GM12878 (cell line): ENCODE results near the gene AP5Z1. TPM values are rescaled to one million over a fixed set of nuclear protein-coding genes. Genes with fewer than 3 reads are reported as not detected.

Experiments
- ATAC-seq: fragments of 200-7000 bp; cut with Tn5 transposase; 3 replicates; pipeline ENCODE4 v1.9.1; 2020; ENCODE audit warnings: mild to moderate bottlenecking, moderate library complexity
- BruUV-seq: library from RNA; stranded (reverse); fragments of 400-500 nt; replicated peaks from 2 replicates; lab custom pipeline; 2021; lab: Mats Ljungman, UMichigan
- CTCF ChIA-PET: fragments of 300-600 bp; sonication (Branson Sonifier 250); formaldehyde crosslinking; extraction: SDS; loops from one replicate; lab custom pipeline; 2021; ENCODE audit warnings: inconsistent platforms; lab: Yijun Ruan, JAX
- POLR2A ChIA-PET: fragments of 350-600 bp; formaldehyde crosslinking; extraction: SDS; loops from one replicate; lab custom pipeline; 2021; ENCODE audit warnings: inconsistent platforms; lab: Charles Lee
- RAD21 ChIA-PET: fragments of 300-600 bp; sonication (Branson Sonifier 250); formaldehyde crosslinking; loops from one replicate; lab custom pipeline; 2023; ENCODE audit warnings: antibody characterized with exemption; ENCODE audit not compliant: unreplicated experiment; lab: Charles Lee
- SMC1A ChIA-PET: fragments of 300-600 bp; sonication (Branson Sonifier 250); formaldehyde crosslinking; loops from one replicate; lab custom pipeline; 2023; ENCODE audit not compliant: unreplicated experiment, uncharacterized antibody; lab: Charles Lee
- DNase-seq: peaks from one replicate; pipeline ENCODE4 v3.0.0-alpha.2; 2011; ENCODE audit warnings: low read depth, low spot score
- FAIRE-seq: peaks from 3 replicates; lab custom pipeline; 2011; peaks lifted over from hg19 to GRCh38; lab: Jason Lieb, UNC
- H2AFZ ChIP-seq: 2 replicates; pipeline ENCODE4 v1.6.0; 2011; ENCODE audit warnings: low read depth, low read length, control low read depth; ENCODE audit not compliant: control insufficient read depth
- H3K27ac ChIP-seq: 2 replicates; pipeline ENCODE4 v1.5.1; 2011; ENCODE audit warnings: control low read depth; ENCODE audit not compliant: control insufficient read depth, insufficient read depth
- H3K27me3 ChIP-seq, 2 experiments: replicated peaks in 1 of 2; 2 replicates each; pipeline versions ENCODE4 v1.6.0 to v1.6.1; 2011; ENCODE audit warnings: low read length in 1 of 2; ENCODE audit not compliant: control insufficient read depth in 2 of 2, insufficient read depth in 2 of 2
- H3K36me3 ChIP-seq, 2 experiments: 2 replicates each; pipeline ENCODE4 v1.5.1; 2011; ENCODE audit warnings: low read length in 1 of 2; ENCODE audit not compliant: control insufficient read depth in 2 of 2, insufficient read depth in 2 of 2
- H3K4me1 ChIP-seq: 2 replicates; pipeline ENCODE4 v1.6.1; 2011; ENCODE audit warnings: mild to moderate bottlenecking, low read length, moderate library complexity, mixed read lengths; ENCODE audit not compliant: control insufficient read depth, insufficient read depth
- H3K4me2 ChIP-seq: 2 replicates; pipeline ENCODE4 v1.6.0; 2011; ENCODE audit warnings: control low read depth; ENCODE audit not compliant: control insufficient read depth, insufficient read depth
- H3K4me3 ChIP-seq: fragments of 200-600 bp; sonication (generic); 2 replicates; pipeline ENCODE4 v1.5.1; 2016
- H3K79me2 ChIP-seq: 2 replicates; pipeline ENCODE4 v1.6.0; 2011; ENCODE audit warnings: low read length; ENCODE audit not compliant: control insufficient read depth, insufficient read depth
- H3K9ac ChIP-seq: 2 replicates; pipeline ENCODE4 v1.8.0; 2011; ENCODE audit warnings: low read length, control low read depth, mixed read lengths; ENCODE audit not compliant: control insufficient read depth, insufficient read depth
- H3K9me3 ChIP-seq: replicated peaks from 3 replicates; pipeline ENCODE4 v1.5.1; 2011; ENCODE audit warnings: mild to moderate bottlenecking, low read length; ENCODE audit not compliant: control insufficient read depth, insufficient read depth
- H4K20me1 ChIP-seq: 2 replicates; pipeline ENCODE4 v1.6.0; 2011; ENCODE audit not compliant: control insufficient read depth, insufficient read depth
- CBX5 ChIP-seq: sonication (generic); IDR thresholded peaks from 2 replicates; pipeline ENCODE4 v1.6.1; 2016; ENCODE audit warnings: low read depth, moderate library complexity, mild to moderate bottlenecking, inconsistent platforms
- EP300 ChIP-seq, 2 experiments: fragments of 150-350 bp in 1 of 2; IDR thresholded peaks; 2 replicates each; pipeline ENCODE4 v1.6.1; 2011 to 2012; ENCODE audit warnings: low read depth in 2 of 2, low read length in 2 of 2, borderline replicate concordance in 1 of 2, improper control_type of control experiment in 1 of 2, inconsistent platforms in 1 of 2; ENCODE audit not compliant: control insufficient read depth in 1 of 2
- ETV6 ChIP-seq, 2 experiments: fragments of 450-650 bp in 1 of 2; IDR thresholded peaks in 1 of 2; conservative IDR thresholded peaks in 1 of 2; 2 replicates each; pipeline ENCODE4 v1.6.1; 2014; ENCODE audit warnings: antibody characterized with exemption in 1 of 2, borderline replicate concordance in 1 of 2, low read depth in 1 of 2, mild to moderate bottlenecking in 1 of 2, moderate library complexity in 1 of 2
- GABPA ChIP-seq: IDR thresholded peaks from 2 replicates; pipeline ENCODE4 v1.6.1; 2014; ENCODE audit warnings: antibody characterized with exemption, low read depth, mild to moderate bottlenecking, inconsistent platforms
- MXI1 ChIP-seq: fragments of 150-350 bp; IDR thresholded peaks from 2 replicates; pipeline ENCODE4 v1.6.1; 2011; ENCODE audit warnings: low read depth, mild to moderate bottlenecking, inconsistent platforms, low read length, improper control_type of control experiment
- NR2C1 ChIP-seq: fragments of 450-650 bp; IDR thresholded peaks from 2 replicates; pipeline ENCODE4 v1.6.1; 2017; ENCODE audit warnings: antibody characterized with exemption, mild to moderate bottlenecking, moderate library complexity
- POLR2A ChIP-seq: IDR thresholded peaks from 2 replicates; pipeline ENCODE4 v1.6.1; 2011; ENCODE audit warnings: low read depth, mild to moderate bottlenecking, low read length
- ZNF622 ChIP-seq: fragments of 450-650 bp; IDR thresholded peaks from 2 replicates; pipeline ENCODE4 v1.6.1; 2017; ENCODE audit warnings: mild to moderate bottlenecking, inconsistent platforms
- WGBS: methylation state at CpG from one replicate; pipeline ENCODE4 v1.1.6; 2016; ENCODE audit warnings: low lambda C conversion rate; ENCODE audit not compliant: insufficient replicate concordance, insufficient coverage; ENCODE audit errors: missing lambda C conversion rate; 5-methylcytosine and 5-hydroxymethylcytosine counted together
- in situ Hi-C: fragments of 300-500 bp; cut with MboI; formaldehyde crosslinking; loops from 9 replicates; pipeline ENCODE4 v1.14.3; 2018; ENCODE audit warnings: mixed read lengths
- intact Hi-C: fragments of 100-400 bp; cut with micrococcal nuclease; formaldehyde crosslinking; loops from one replicate; pipeline ENCODE4 v1.14.2; 2022; ENCODE audit not compliant: unreplicated experiment
- polyA plus RNA-seq, 11 experiments: library from polyadenylated mRNA; depleted of rRNA in 4 of 11; unstranded in 6 of 11; stranded (reverse) in 5 of 11; fragments of >200 nt; fragmentation: Nextera tagmentation in 4 of 11; fragmentation: Illumina TruSeq in 1 of 11; extraction: Ambion mirVana in 4 of 11; extraction: Trizol in 1 of 11; gene quantifications; 1 replicate in 1 of 11; 2 replicates in 10 of 11; pipeline versions ENCODE4 v1.2.1 to v1.2.3, GENCODE V29; 2011 to 2016; ENCODE audit warnings: inconsistent platforms in 2 of 11, missing spikeins in 2 of 11, low read depth in 1 of 11
- total RNA-seq, 4 experiments: library from RNA; depleted of rRNA in 3 of 4; stranded (reverse); fragments of >200 nt in 3 of 4; fragmentation: Illumina TruSeq in 1 of 4; extraction: Trizol in 1 of 4; gene quantifications; 2 replicates each; pipeline versions ENCODE4 v1.2.1 to v1.2.3, GENCODE V29; 2013 to 2021
- TF ChIP-seq, protein P1 (sequence below): IDR thresholded peaks from 2 replicates; pipeline ENCODE4 v1.6.1; 2012; ENCODE audit warnings: low read depth, low read length, improper control_type of control experiment
- TF ChIP-seq, protein P2 (sequence below): fragments of 450-650 bp; IDR thresholded peaks from 2 replicates; pipeline ENCODE4 v1.6.1; 2017; ENCODE audit warnings: antibody characterized with exemption, mild to moderate bottlenecking, moderate library complexity

The AP5Z1 gene
- total and polyA plus RNA-seq, 10 of the 15 experiments (the other 5 are each of a cell fraction or from before 2014, with no cell fraction given), result 0.37 to 43.4 (median 19.4) TPM

DNA sequence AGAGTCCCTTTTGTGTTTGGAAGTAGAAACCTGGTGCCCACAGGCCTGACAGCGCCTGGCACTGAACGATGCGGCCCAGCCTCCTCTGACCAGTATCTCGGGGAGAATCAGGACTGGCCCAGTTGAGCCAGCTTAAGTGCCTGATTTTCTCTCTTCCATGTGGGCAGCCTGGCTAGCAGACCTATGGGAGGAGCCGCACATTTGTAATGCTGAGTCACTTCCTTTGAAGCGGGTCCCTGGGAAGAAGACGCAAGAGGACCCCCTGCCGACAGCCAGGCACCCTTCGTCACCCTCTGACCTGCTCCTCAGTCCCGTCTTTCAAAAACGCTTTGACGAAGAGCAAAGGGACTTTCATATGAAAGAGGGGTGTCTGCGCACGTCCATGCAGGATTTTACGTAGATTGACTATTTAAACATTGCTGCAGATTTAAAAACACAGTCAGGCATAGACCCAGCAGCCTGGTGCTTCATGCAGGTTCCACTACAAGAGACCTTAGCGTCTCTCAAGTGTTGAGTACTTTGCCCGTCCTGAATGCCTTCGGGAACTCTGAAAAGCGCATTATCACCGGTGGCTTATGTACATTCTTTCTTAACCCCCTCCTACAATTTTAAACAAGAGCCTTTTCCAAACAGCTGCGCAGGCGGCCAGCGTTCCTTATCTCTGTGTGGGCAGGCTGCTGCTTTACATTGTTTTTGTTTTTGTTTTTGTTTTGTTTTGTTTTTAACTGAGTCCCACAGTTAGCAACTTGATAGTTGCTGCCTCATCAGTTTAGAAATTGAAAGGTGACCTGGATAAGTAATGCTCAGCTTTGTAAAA, 36.5 kb upstream of the AP5Z1 start (continued):
- TF ChIP-seq MXI1, result no peak

DNA sequence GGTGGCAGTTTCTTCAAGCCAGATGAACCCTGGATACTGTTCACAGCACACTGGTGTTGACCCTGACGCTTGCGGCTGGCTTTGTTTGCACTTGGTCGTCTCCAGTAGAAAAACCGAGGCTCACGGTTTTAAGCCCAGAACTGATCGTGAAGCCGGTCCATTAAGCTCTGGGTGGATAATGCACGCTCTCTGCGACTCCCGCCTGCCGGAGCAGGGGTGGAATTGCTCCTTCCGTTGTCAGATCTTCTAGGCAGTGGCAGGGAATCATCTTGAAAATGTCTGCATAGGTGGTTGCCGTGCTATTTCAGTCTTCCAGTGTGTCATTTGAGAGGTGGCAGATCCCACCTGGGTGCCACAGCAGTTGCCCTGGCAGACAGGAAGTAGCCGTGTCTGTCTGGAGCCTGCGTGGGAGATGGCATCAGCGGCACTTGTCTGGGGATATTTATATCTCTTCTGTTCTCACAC, 35.9 kb upstream of the AP5Z1 start:
- no peak overlapping the region for H3K27ac ChIP-seq
- no TSS peak for BruUV-seq
- TF ChIP-seq GABPA, result no peak
- TF ChIP-seq EP300 (IDR thresholded peaks at IDR 0.05; ENCODE audit: borderline replicate concordance in 1 of 2, control insufficient read depth in 1 of 2, low read depth in 2 of 2, low read length in 2 of 2), result no peak
- TF ChIP-seq, protein P1, sequence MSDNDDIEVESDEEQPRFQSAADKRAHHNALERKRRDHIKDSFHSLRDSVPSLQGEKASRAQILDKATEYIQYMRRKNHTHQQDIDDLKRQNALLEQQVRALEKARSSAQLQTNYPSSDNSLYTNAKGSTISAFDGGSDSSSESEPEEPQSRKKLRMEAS, result no peak
- TF ChIP-seq, protein P2, sequence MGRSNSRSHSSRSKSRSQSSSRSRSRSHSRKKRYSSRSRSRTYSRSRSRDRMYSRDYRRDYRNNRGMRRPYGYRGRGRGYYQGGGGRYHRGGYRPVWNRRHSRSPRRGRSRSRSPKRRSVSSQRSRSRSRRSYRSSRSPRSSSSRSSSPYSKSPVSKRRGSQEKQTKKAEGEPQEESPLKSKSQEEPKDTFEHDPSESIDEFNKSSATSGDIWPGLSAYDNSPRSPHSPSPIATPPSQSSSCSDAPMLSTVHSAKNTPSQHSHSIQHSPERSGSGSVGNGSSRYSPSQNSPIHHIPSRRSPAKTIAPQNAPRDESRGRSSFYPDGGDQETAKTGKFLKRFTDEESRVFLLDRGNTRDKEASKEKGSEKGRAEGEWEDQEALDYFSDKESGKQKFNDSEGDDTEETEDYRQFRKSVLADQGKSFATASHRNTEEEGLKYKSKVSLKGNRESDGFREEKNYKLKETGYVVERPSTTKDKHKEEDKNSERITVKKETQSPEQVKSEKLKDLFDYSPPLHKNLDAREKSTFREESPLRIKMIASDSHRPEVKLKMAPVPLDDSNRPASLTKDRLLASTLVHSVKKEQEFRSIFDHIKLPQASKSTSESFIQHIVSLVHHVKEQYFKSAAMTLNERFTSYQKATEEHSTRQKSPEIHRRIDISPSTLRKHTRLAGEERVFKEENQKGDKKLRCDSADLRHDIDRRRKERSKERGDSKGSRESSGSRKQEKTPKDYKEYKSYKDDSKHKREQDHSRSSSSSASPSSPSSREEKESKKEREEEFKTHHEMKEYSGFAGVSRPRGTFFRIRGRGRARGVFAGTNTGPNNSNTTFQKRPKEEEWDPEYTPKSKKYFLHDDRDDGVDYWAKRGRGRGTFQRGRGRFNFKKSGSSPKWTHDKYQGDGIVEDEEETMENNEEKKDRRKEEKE, result no peak
- TF ChIP-seq POLR2A, result no peak
- no peak for TF ChIP-seq CBX5
- TF ChIP-seq NR2C1, result no peak
- no peak for TF ChIP-seq ETV6 (conservative IDR thresholded peaks at IDR 0.05 in 1 of 2, IDR thresholded peaks at IDR 0.05 in 1 of 2; ENCODE audit: borderline replicate concordance in 1 of 2, low read depth in 1 of 2)
- TF ChIP-seq ZNF622, result no peak
- TF ChIP-seq, all 136 proteins: peak for 0
- ATAC-seq (no peak), FAIRE-seq (no peak), DNase-seq (no peak)
- ChIA-PET RAD21 (no interaction called here), POLR2A (no interaction called here), CTCF (no interaction called here), SMC1A (no interaction called here)
- Histone ChIP-seq H3K4me2 (no peak overlapping the region), H3K4me3 (no peak overlapping the region), H2AFZ (no peak overlapping the region), H3K9me3 (no peaks in the 10 kb centered on the region), H3K27me3 (no peaks in the 10 kb centered on the region), H3K79me2 (peaks cover 2% of the 10 kb centered on the region), H4K20me1 (no peaks in the 10 kb centered on the region), H3K36me3 (peaks cover 6 to 12% of the 10 kb centered on the region in 2 experiments; a peak in 3 of 4 replicates), H3K9ac (no peak overlapping the region), H3K4me1 (peaks cover 4% of the 10 kb centered on the region)
- 14% methylated on average over 16 of the region's 16 CpGs for WGBS
- in situ Hi-C loops (no loop called here), intact Hi-C loops (no loop called here)
